ENCODE measurements around the gene DTX1.
A peak's percentile ranks its signal among the peaks of the same experiment; 100 is the strongest.

The DTX1 gene

GRCh38 chr12:113133666-113134065 lies 77.1 kb downstream of the DTX1 start:
- no peaks in the 10 kb centered on the region for H3K36me3 ChIP-seq (ENCODE audit: control insufficient read depth in 1 of 2, insufficient read depth in 2 of 2, low read length in 2 of 2)
- H3K27ac ChIP-seq (ENCODE audit: low read depth, low read length): no peak overlapping the region
- no peak overlapping the region for H2BK5ac ChIP-seq (ENCODE audit: low read depth, low read length, poor library complexity)
- peaks cover 0 to 8% of the 10 kb centered on the region in 2 experiments for H3K4me1 ChIP-seq (ENCODE audit: control insufficient read depth in 1 of 2, insufficient read depth in 2 of 2, low read length in 2 of 2)
- H3K18ac ChIP-seq (ENCODE audit: low read length): no peak overlapping the region
- no peak overlapping the region for H3K9ac ChIP-seq (ENCODE audit: low read length)
- H3K23ac ChIP-seq (ENCODE audit: low read length): no peak overlapping the region
- no peak overlapping the region for H3K14ac ChIP-seq (ENCODE audit: low read length)
- no peaks in the 10 kb centered on the region for H3K27me3 ChIP-seq (ENCODE audit: insufficient read depth, low read length)
- no peak overlapping the region for H3K4me3 ChIP-seq (ENCODE audit: low read depth, low read length)
- no peaks in the 10 kb centered on the region for H3K79me2 ChIP-seq (ENCODE audit: control insufficient read depth, insufficient read depth, low read length, poor library complexity)
- H3K9me3 ChIP-seq (ENCODE audit: insufficient read depth, low read depth, low read length): no peaks in the 10 kb centered on the region
- no peak overlapping the region for H2BK120ac ChIP-seq (ENCODE audit: insufficient read depth, low read length, poor library complexity)
- no peak overlapping the region for H3K4me2 ChIP-seq (ENCODE audit: low read length)
- H2BK12ac ChIP-seq (ENCODE audit: low read length): no peak overlapping the region
- no peak overlapping the region for H4K8ac ChIP-seq (ENCODE audit: low read depth, low read length)
- no CpG with 5 or more reads among the region's 3 CpGs for WGBS (ENCODE audit: extremely low coverage, insufficient coverage, insufficient read length)
- no peak overlapping the region for H4K12ac ChIP-seq (ENCODE audit: low read depth, low read length)
- H2AK5ac ChIP-seq (ENCODE audit: low read length): no peak overlapping the region
- DNase-seq: no peak
- H3K4ac ChIP-seq (ENCODE audit: low read depth, low read length): no peak overlapping the region
- H4K91ac ChIP-seq (ENCODE audit: low read depth, low read length): no peak overlapping the region
- no peak overlapping the region for H2AFZ ChIP-seq (ENCODE audit: insufficient read depth, low read length, poor library complexity)
- H3K79me1 ChIP-seq (ENCODE audit: low read length): no peaks in the 10 kb centered on the region

- no peak overlapping the region for H2BK12ac ChIP-seq (ENCODE audit: low read length)
- H3K27ac ChIP-seq (ENCODE audit: low read depth, low read length): no peak overlapping the region
- H3K4me2 ChIP-seq (ENCODE audit: low read length): no peak overlapping the region
- H3K36me3 ChIP-seq (ENCODE audit: control insufficient read depth in 1 of 2, insufficient read depth in 2 of 2, low read length in 2 of 2): no peaks in the 10 kb centered on the region
- DNase-seq: no peak
- H3K18ac ChIP-seq (ENCODE audit: low read length): no peak overlapping the region
- peaks cover 0 to 8% of the 10 kb centered on the region in 2 experiments for H3K4me1 ChIP-seq (ENCODE audit: control insufficient read depth in 1 of 2, insufficient read depth in 2 of 2, low read length in 2 of 2)
- no peak overlapping the region for H4K8ac ChIP-seq (ENCODE audit: low read depth, low read length)
- H3K4ac ChIP-seq (ENCODE audit: low read depth, low read length): no peak overlapping the region
- no peak overlapping the region for H2BK120ac ChIP-seq (ENCODE audit: insufficient read depth, low read length, poor library complexity)
- H3K9me3 ChIP-seq (ENCODE audit: insufficient read depth, low read depth, low read length): no peaks in the 10 kb centered on the region
- no peak overlapping the region for H4K91ac ChIP-seq (ENCODE audit: low read depth, low read length)
- H2AK5ac ChIP-seq (ENCODE audit: low read length): no peak overlapping the region
- no peaks in the 10 kb centered on the region for H3K79me2 ChIP-seq (ENCODE audit: control insufficient read depth, insufficient read depth, low read length, poor library complexity)
- H3K14ac ChIP-seq (ENCODE audit: low read length): no peak overlapping the region
- no peak overlapping the region for H3K9ac ChIP-seq (ENCODE audit: low read length)
- no peak overlapping the region for H4K12ac ChIP-seq (ENCODE audit: low read depth, low read length)
- no peak overlapping the region for H2BK5ac ChIP-seq (ENCODE audit: low read depth, low read length, poor library complexity)
- H3K23ac ChIP-seq (ENCODE audit: low read length): no peak overlapping the region
- no peaks in the 10 kb centered on the region for H3K79me1 ChIP-seq (ENCODE audit: low read length)
- no peak overlapping the region for H3K4me3 ChIP-seq (ENCODE audit: low read depth, low read length)
- H2AFZ ChIP-seq (ENCODE audit: insufficient read depth, low read length, poor library complexity): no peak overlapping the region
- no peaks in the 10 kb centered on the region for H3K27me3 ChIP-seq (ENCODE audit: insufficient read depth, low read length)
- WGBS (ENCODE audit: extremely low coverage, insufficient coverage, insufficient read length): no CpG with 5 or more reads among the region's 2 CpGs
These were observed 77.5 kb downstream of the DTX1 start for GRCh38 chr12:113134071-113134470.

GRCh38 chr12:113134521-113134951 lies 78.0 kb downstream of the DTX1 start:
- Histone ChIP-seq H2BK120ac (ENCODE audit: insufficient read depth, low read length, poor library complexity) (no peak overlapping the region), H3K14ac (ENCODE audit: low read length) (no peak overlapping the region), H4K8ac (ENCODE audit: low read depth, low read length) (no peak overlapping the region), H3K27me3 (ENCODE audit: insufficient read depth, low read length) (no peaks in the 10 kb centered on the region), H2AK5ac (ENCODE audit: low read length) (no peak overlapping the region), H3K79me1 (ENCODE audit: low read length) (no peaks in the 10 kb centered on the region), H2BK12ac (ENCODE audit: low read length) (no peak overlapping the region), H3K36me3 (ENCODE audit: control insufficient read depth in 1 of 2, insufficient read depth in 2 of 2, low read length in 2 of 2) (no peaks in the 10 kb centered on the region), H3K4me2 (ENCODE audit: low read length) (no peak overlapping the region), H3K23ac (ENCODE audit: low read length) (no peak overlapping the region), H3K27ac (ENCODE audit: low read depth, low read length) (no peak overlapping the region), H3K4me3 (ENCODE audit: low read depth, low read length) (no peak overlapping the region), H3K9ac (ENCODE audit: low read length) (no peak overlapping the region), H3K79me2 (ENCODE audit: control insufficient read depth, insufficient read depth, low read length, poor library complexity) (no peaks in the 10 kb centered on the region), H3K4me1 (ENCODE audit: control insufficient read depth in 1 of 2, insufficient read depth in 2 of 2, low read length in 2 of 2) (peaks cover 0 to 8% of the 10 kb centered on the region in 2 experiments), H3K4ac (ENCODE audit: low read depth, low read length) (no peak overlapping the region), H4K12ac (ENCODE audit: low read depth, low read length) (no peak overlapping the region), H4K91ac (ENCODE audit: low read depth, low read length) (no peak overlapping the region), H2BK5ac (ENCODE audit: low read depth, low read length, poor library complexity) (no peak overlapping the region), H3K9me3 (ENCODE audit: insufficient read depth, low read depth, low read length) (no peaks in the 10 kb centered on the region), H2AFZ (ENCODE audit: insufficient read depth, low read length, poor library complexity) (no peak overlapping the region), H3K18ac (ENCODE audit: low read length) (no peak overlapping the region)
- no CpG with 5 or more reads among the region's 6 CpGs for WGBS (ENCODE audit: extremely low coverage, insufficient coverage, insufficient read length)
- DNase-seq: no peak

- DNase-seq: no peak
- Histone ChIP-seq H3K27ac (ENCODE audit: low read depth, low read length) (no peak within 1 kb of the TSS), H3K9me3 (ENCODE audit: insufficient read depth, low read depth, low read length) (no peaks in the 10 kb centered on the region), H3K18ac (ENCODE audit: low read length) (no peak within 1 kb of the TSS), H3K9ac (ENCODE audit: low read length) (no peak within 1 kb of the TSS), H4K12ac (ENCODE audit: low read depth, low read length) (no peak within 1 kb of the TSS), H3K79me2 (ENCODE audit: control insufficient read depth, insufficient read depth, low read length, poor library complexity) (no peaks in the 10 kb centered on the region), H4K8ac (ENCODE audit: low read depth, low read length) (no peak within 1 kb of the TSS), H3K27me3 (ENCODE audit: insufficient read depth, low read length) (no peaks in the 10 kb centered on the region), H2AK5ac (ENCODE audit: low read length) (no peak within 1 kb of the TSS), H3K4ac (ENCODE audit: low read depth, low read length) (no peak within 1 kb of the TSS), H3K4me1 (ENCODE audit: control insufficient read depth in 1 of 2, insufficient read depth in 2 of 2, low read length in 2 of 2) (peaks cover 0 to 8% of the 10 kb centered on the region in 2 experiments), H3K4me2 (ENCODE audit: low read length) (peak within 1 kb of the TSS; percentile 56), H3K14ac (ENCODE audit: low read length) (no peak within 1 kb of the TSS), H2BK12ac (ENCODE audit: low read length) (no peak within 1 kb of the TSS), H2BK5ac (ENCODE audit: low read depth, low read length, poor library complexity) (no peak within 1 kb of the TSS), H3K4me3 (ENCODE audit: low read depth, low read length) (no peak within 1 kb of the TSS), H2AFZ (ENCODE audit: insufficient read depth, low read length, poor library complexity) (no peak within 1 kb of the TSS), H3K36me3 (ENCODE audit: control insufficient read depth in 1 of 2, insufficient read depth in 2 of 2, low read length in 2 of 2) (no peaks in the 10 kb centered on the region), H4K91ac (ENCODE audit: low read depth, low read length) (no peak within 1 kb of the TSS), H3K23ac (ENCODE audit: low read length) (no peak within 1 kb of the TSS), H3K79me1 (ENCODE audit: low read length) (no peaks in the 10 kb centered on the region), H2BK120ac (ENCODE audit: insufficient read depth, low read length, poor library complexity) (no peak within 1 kb of the TSS)
- no CpG with 5 or more reads among the region's 68 CpGs for WGBS (ENCODE audit: extremely low coverage, insufficient coverage, insufficient read length)
These were observed 78.9 kb downstream of the DTX1 start, which contains the start of gene RASAL1 for GRCh38 chr12:113135178-113136127. RASAL1 (minus strand) TSS chr12:113135761; CDS start chr12:113135462, 299 bp downstream.

Data from trophoblast cell (in vitro differentiated cells and primary cell).